Glutamatergic neuron (in vitro differentiated cells): ENCODE data around the gene USP16. TPM values are rescaled to one million over a fixed set of nuclear protein-coding genes. Genes with fewer than 3 reads are reported as not detected.

ENCODE experiments used
- DNase-seq: peaks from one replicate; pipeline ENCODE4 v3.0.0; 2022
- H3K27ac Mint-ChIP-seq: one replicate; pipeline ENCODE4 v1.8.0; 2020; ENCODE audit warnings: mild to moderate bottlenecking, mixed read lengths, inconsistent platforms; ENCODE audit not compliant: unreplicated experiment
- H3K27me3 Mint-ChIP-seq: one replicate; pipeline ENCODE4 v1.8.0; 2020; ENCODE audit warnings: mild to moderate bottlenecking, moderate library complexity, mixed read lengths, inconsistent platforms; ENCODE audit not compliant: unreplicated experiment
- H3K36me3 Mint-ChIP-seq: one replicate; pipeline ENCODE4 v1.8.0; 2020; ENCODE audit warnings: mild to moderate bottlenecking, mixed read lengths, inconsistent platforms; ENCODE audit not compliant: unreplicated experiment
- H3K4me1 Mint-ChIP-seq: one replicate; pipeline ENCODE4 v1.8.0; 2020; ENCODE audit warnings: mild to moderate bottlenecking, low read depth, mixed read lengths, inconsistent platforms; ENCODE audit not compliant: unreplicated experiment
- H3K4me3 Mint-ChIP-seq: one replicate; pipeline ENCODE4 v1.8.0; 2020; ENCODE audit warnings: mild to moderate bottlenecking, mixed read lengths, inconsistent platforms; ENCODE audit not compliant: unreplicated experiment
- H3K9me3 Mint-ChIP-seq: one replicate; pipeline ENCODE4 v1.8.0; 2020; ENCODE audit warnings: mild to moderate bottlenecking, moderate library complexity, mixed read lengths, inconsistent platforms; ENCODE audit not compliant: unreplicated experiment
- CTCF ChIP-seq: fragments of 200-600 bp; sonication (generic); IDR thresholded peaks from one replicate; pipeline ENCODE4 v1.5.0; 2021; ENCODE audit not compliant: partially characterized antibody, unreplicated experiment
- total RNA-seq: library from RNA; stranded (reverse); fragmentation: NEBNext Ultra II Directional; extraction: Animal tissue kit (Norgen Biotek cat#: 25700); gene quantifications from one replicate; pipeline ENCODE4 v1.2.1, GENCODE V29; 2021; ENCODE audit not compliant: unreplicated experiment

USP16 gene
- total RNA-seq, 1 donor from 2014 or later = 21.9 TPM

- H3K36me3 Mint-ChIP-seq = no peaks in the 10 kb centered on the region
- H3K4me3 Mint-ChIP-seq = no peak overlapping the region
- H3K27me3 Mint-ChIP-seq = no peaks in the 10 kb centered on the region
- H3K27ac Mint-ChIP-seq = no peak overlapping the region
- no peaks in the 10 kb centered on the region for H3K4me1 Mint-ChIP-seq
- no peaks in the 10 kb centered on the region for H3K9me3 Mint-ChIP-seq
- DNase-seq = no peak
- no peak for TF ChIP-seq CTCF
Measured at GRCh38 chr21:29064850-29065481, 40.5 kb downstream of the USP16 start.

- H3K9me3 Mint-ChIP-seq = peaks cover 8% of the 10 kb centered on the region
- H3K27me3 Mint-ChIP-seq = peaks cover 13% of the 10 kb centered on the region
- TF ChIP-seq CTCF = no peak
- no peak for DNase-seq
- H3K27ac Mint-ChIP-seq = peak overlapping the region; percentile 99
- H3K4me3 Mint-ChIP-seq = peak overlapping the region; percentile 100
- peaks cover 12% of the 10 kb centered on the region for H3K4me1 Mint-ChIP-seq
- no peaks in the 10 kb centered on the region for H3K36me3 Mint-ChIP-seq
Measured at GRCh38 chr21:29072873-29073221, 48.4 kb downstream of the USP16 start.

GRCh38 chr21:29073222-29074006 is 48.9 kb downstream of the USP16 start, which contains the start of gene CCT8:
Gene CCT8, minus strand, starts transcription at chr21:29073648. Its CDS starts 58 bp downstream, at chr21:29073590.
- Mint-ChIP-seq H3K9me3 (peaks cover 8% of the 10 kb centered on the region), H3K27me3 (peaks cover 14% of the 10 kb centered on the region), H3K4me3 (peak within 1 kb of the TSS; percentile 100), H3K36me3 (no peaks in the 10 kb centered on the region), H3K27ac (peak within 1 kb of the TSS; percentile 99), H3K4me1 (peaks cover 14% of the 10 kb centered on the region)
- TF ChIP-seq CTCF = no peak
- peak; percentile 99 for DNase-seq

GRCh38 chr21:29074007-29074376 is 49.5 kb downstream of the USP16 start:
- Mint-ChIP-seq H3K27ac (peak overlapping the region; percentile 99), H3K36me3 (no peaks in the 10 kb centered on the region), H3K4me3 (peak overlapping the region; percentile 100), H3K4me1 (peaks cover 14% of the 10 kb centered on the region), H3K9me3 (peaks cover 8% of the 10 kb centered on the region), H3K27me3 (peaks cover 14% of the 10 kb centered on the region)
- TF ChIP-seq CTCF = no peak
- no peak for DNase-seq

GRCh38 chr21:29074783-29075182 is 50.3 kb downstream of the USP16 start:
- Mint-ChIP-seq H3K9me3 (peaks cover 8% of the 10 kb centered on the region), H3K27me3 (peaks cover 14% of the 10 kb centered on the region), H3K4me1 (peaks cover 14% of the 10 kb centered on the region), H3K4me3 (peak overlapping the region; percentile 16), H3K27ac (no peak overlapping the region), H3K36me3 (no peaks in the 10 kb centered on the region)
- TF ChIP-seq CTCF = no peak
- DNase-seq = no peak
